NT2/D1 (cell line): Measurements from ENCODE around the gene PKHD1.

Experiments used
- DNase-seq: peaks from one replicate; pipeline ENCODE4 v3.0.0-alpha.2; 2011; ENCODE audit warnings: low read depth, low spot score
- H3K27me3 ChIP-seq: 2 replicates; pipeline ENCODE4 v1.6.0; 2011; ENCODE audit warnings: mild to moderate bottlenecking; ENCODE audit not compliant: insufficient read length, insufficient read depth
- H3K36me3 ChIP-seq: 2 replicates; pipeline ENCODE4 v1.6.1; 2011; ENCODE audit warnings: mild to moderate bottlenecking, low read length, mixed read lengths; ENCODE audit not compliant: insufficient read depth, insufficient read length
- H3K4me1 ChIP-seq: 2 replicates; pipeline ENCODE4 v1.5.1; 2011; ENCODE audit not compliant: insufficient read depth, insufficient read length
- H3K4me3 ChIP-seq: 2 replicates; pipeline ENCODE4 v1.5.1; 2011; ENCODE audit warnings: low read depth; ENCODE audit not compliant: insufficient read length
- H3K9ac ChIP-seq: 2 replicates; pipeline ENCODE4 v1.6.0; 2011; ENCODE audit warnings: low read depth; ENCODE audit not compliant: insufficient read length
- H3K9me3 ChIP-seq: 2 replicates; pipeline ENCODE4 v1.5.1; 2011; ENCODE audit warnings: mild to moderate bottlenecking, low read length; ENCODE audit not compliant: insufficient read depth
- SUZ12 ChIP-seq: IDR thresholded peaks from 2 replicates; pipeline ENCODE4 v1.6.1; 2011; ENCODE audit not compliant: insufficient read length, insufficient read depth; ENCODE audit errors: extremely low read depth
- YY1 ChIP-seq: IDR thresholded peaks from 2 replicates; pipeline ENCODE4 v1.6.1; 2011; ENCODE audit not compliant: insufficient read length, insufficient read depth
- ZNF274 ChIP-seq: IDR thresholded peaks from 2 replicates; pipeline ENCODE4 v1.6.1; 2011; ENCODE audit warnings: mild to moderate bottlenecking, low read depth, low read length

Gene PKHD1

GRCh38 chr6:52123251-52123650 is 35.8 kb upstream of the PKHD1 start:
- Histone ChIP-seq H3K27me3 (no peaks in the 10 kb centered on the region), H3K9me3 (peaks cover 7% of the 10 kb centered on the region; the same call in 1 of the 2 replicates), H3K36me3 (no peaks in the 10 kb centered on the region), H3K9ac (no peak overlapping the region), H3K4me3 (no peak overlapping the region), H3K4me1 (no peaks in the 10 kb centered on the region)
- DNase-seq: no peak
- TF ChIP-seq ZNF274 (no peak), YY1 (no peak), SUZ12 (no peak)

- Histone ChIP-seq H3K27me3 (no peaks in the 10 kb centered on the region), H3K36me3 (no peaks in the 10 kb centered on the region), H3K4me3 (no peak overlapping the region), H3K9ac (no peak overlapping the region), H3K9me3 (no peaks in the 10 kb centered on the region; the same call in 1 of the 2 replicates), H3K4me1 (no peaks in the 10 kb centered on the region)
- no peak for DNase-seq
- TF ChIP-seq ZNF274: no peak
- TF ChIP-seq SUZ12: no peak
- no peak for TF ChIP-seq YY1
Measured at GRCh38 chr6:52117352-52117751, 29.9 kb upstream of the PKHD1 start.

- Histone ChIP-seq H3K36me3 (no peaks in the 10 kb centered on the region), H3K9me3 (no peaks in the 10 kb centered on the region; the same call in 1 of the 2 replicates), H3K9ac (no peak overlapping the region), H3K4me3 (no peak overlapping the region), H3K4me1 (no peaks in the 10 kb centered on the region), H3K27me3 (no peaks in the 10 kb centered on the region)
- DNase-seq: no peak
- TF ChIP-seq YY1 (no peak), ZNF274 (no peak), SUZ12 (no peak)
Measured at GRCh38 chr6:52116605-52116948, 29.2 kb upstream of the PKHD1 start.

GRCh38 chr6:52115891-52116604 is 28.6 kb upstream of the PKHD1 start:
- no peaks in the 10 kb centered on the region for H3K36me3 ChIP-seq
- no peak overlapping the region for H3K4me3 ChIP-seq
- TF ChIP-seq YY1 (no peak), SUZ12 (no peak), ZNF274 (no peak)
- no peak for DNase-seq
- no peaks in the 10 kb centered on the region; the same call in 1 of the 2 replicates for H3K9me3 ChIP-seq
- no peaks in the 10 kb centered on the region for H3K4me1 ChIP-seq
- no peaks in the 10 kb centered on the region for H3K27me3 ChIP-seq
- no peak overlapping the region for H3K9ac ChIP-seq

- H3K9me3 ChIP-seq: no peaks in the 10 kb centered on the region; the same call in 1 of the 2 replicates
- H3K9ac ChIP-seq: no peak overlapping the region
- no peak overlapping the region for H3K4me3 ChIP-seq
- H3K4me1 ChIP-seq: no peaks in the 10 kb centered on the region
- TF ChIP-seq SUZ12 (no peak), ZNF274 (no peak), YY1 (no peak)
- H3K36me3 ChIP-seq: no peaks in the 10 kb centered on the region
- no peaks in the 10 kb centered on the region for H3K27me3 ChIP-seq
- no peak for DNase-seq
Measured at GRCh38 chr6:52115145-52115741, 27.8 kb upstream of the PKHD1 start.

- TF ChIP-seq SUZ12 (no peak), YY1 (no peak), ZNF274 (no peak)
- H3K9me3 ChIP-seq: no peaks in the 10 kb centered on the region
- no peak for DNase-seq
- H3K4me3 ChIP-seq: no peak overlapping the region
- no peaks in the 10 kb centered on the region for H3K27me3 ChIP-seq
- H3K36me3 ChIP-seq: no peaks in the 10 kb centered on the region
- H3K4me1 ChIP-seq: no peaks in the 10 kb centered on the region
- no peak overlapping the region for H3K9ac ChIP-seq
Measured at GRCh38 chr6:52109171-52109571, 21.8 kb upstream of the PKHD1 start.

GRCh38 chr6:52108128-52108527 is 20.7 kb upstream of the PKHD1 start:
- no peak overlapping the region for H3K4me3 ChIP-seq
- H3K36me3 ChIP-seq: no peaks in the 10 kb centered on the region
- no peaks in the 10 kb centered on the region for H3K9me3 ChIP-seq
- TF ChIP-seq ZNF274: no peak
- no peak for TF ChIP-seq YY1
- TF ChIP-seq SUZ12: no peak
- H3K27me3 ChIP-seq: no peaks in the 10 kb centered on the region
- no peak overlapping the region for H3K9ac ChIP-seq
- no peaks in the 10 kb centered on the region for H3K4me1 ChIP-seq
- peak; percentile 16 for DNase-seq
